Liver (tissue), 9 donors: ENCODE results near the gene ZC3H18. TPM values are rescaled to one million over a fixed set of nuclear protein-coding genes. Genes with fewer than 3 reads are reported as not detected.

Experiments used
- DNase-seq: peaks from one replicate; pipeline ENCODE4 v3.0.0-alpha.2; 2017; ENCODE audit warnings: low spot score
- H3K27ac ChIP-seq, 2 donors: one replicate each; pipeline ENCODE4 v1.7.0; 2013; ENCODE audit warnings: inconsistent platforms in 2 of 2, low read length in 2 of 2, control low read depth in 1 of 2, low read depth in 1 of 2, mild to moderate bottlenecking in 1 of 2
- H3K27me3 ChIP-seq, 4 donors: one replicate each; pipeline versions ENCODE4 v1.6.1 to v1.7.0; 2013; ENCODE audit warnings: low read length in 3 of 4, inconsistent platforms in 1 of 4, mild to moderate bottlenecking in 1 of 4, moderate library complexity in 1 of 4; ENCODE audit not compliant: control insufficient read depth in 4 of 4, insufficient read depth in 4 of 4
- H3K36me3 ChIP-seq, 4 donors: one replicate each; pipeline versions ENCODE4 v1.6.1 to v1.7.0; 2013; ENCODE audit warnings: low read length in 3 of 4, mild to moderate bottlenecking in 3 of 4, low read depth in 1 of 4, moderate library complexity in 1 of 4; ENCODE audit not compliant: control insufficient read depth in 4 of 4, insufficient read depth in 3 of 4
- H3K4me1 ChIP-seq, 4 donors: one replicate each; pipeline versions ENCODE4 v1.6.1 to v1.7.0; 2013; ENCODE audit warnings: low read length in 3 of 4, mild to moderate bottlenecking in 3 of 4, moderate library complexity in 1 of 4; ENCODE audit not compliant: control insufficient read depth in 4 of 4, insufficient read depth in 4 of 4
- H3K4me3 ChIP-seq, 3 donors: one replicate each; pipeline versions ENCODE4 v1.6.1 to v1.7.0; 2013; ENCODE audit warnings: low read length in 3 of 3, control low read depth in 1 of 3, low read depth in 1 of 3, mild to moderate bottlenecking in 1 of 3
- H3K9ac ChIP-seq, 2 donors: one replicate each; pipeline ENCODE4 v1.7.0; 2013; ENCODE audit warnings: low read length in 2 of 2, mild to moderate bottlenecking in 2 of 2, moderate library complexity in 2 of 2, control low read depth in 1 of 2, low read depth in 1 of 2
- H3K9me3 ChIP-seq, 4 donors: one replicate each; pipeline versions ENCODE4 v1.6.1 to v1.7.0; 2013; ENCODE audit warnings: low read length in 3 of 4; ENCODE audit not compliant: control insufficient read depth in 4 of 4
- CTCF ChIP-seq: fragments of 150-350 bp; IDR thresholded peaks from 2 replicates; pipeline ENCODE4 v1.5.1; 2017; ENCODE audit warnings: improper control_type of control experiment, low read depth, low read length; ENCODE audit not compliant: missing input control
- EGR1 ChIP-seq, 2 donors: IDR thresholded peaks; 2 replicates each; pipeline ENCODE4 v1.6.1; 2016 to 2018; ENCODE audit warnings: antibody characterized with exemption in 2 of 2, low read depth in 2 of 2
- FOXA1 ChIP-seq: IDR thresholded peaks from 2 replicates; pipeline ENCODE4 v1.6.1; 2016; ENCODE audit warnings: antibody characterized with exemption
- FOXA2 ChIP-seq: IDR thresholded peaks from 2 replicates; pipeline ENCODE4 v1.6.1; 2016; ENCODE audit warnings: antibody characterized with exemption
- GABPA ChIP-seq, 2 donors: IDR thresholded peaks in 1 of 2; conservative IDR thresholded peaks in 1 of 2; 2 replicates each; pipeline ENCODE4 v1.6.1; 2016; ENCODE audit warnings: antibody characterized with exemption in 2 of 2, mild to moderate bottlenecking in 1 of 2, moderate library complexity in 1 of 2
- HNF4A ChIP-seq, 2 donors: conservative IDR thresholded peaks; 2 replicates each; pipeline ENCODE4 v1.6.1; 2016; ENCODE audit warnings: antibody characterized with exemption in 2 of 2, mild to moderate bottlenecking in 2 of 2
- HNF4G ChIP-seq: IDR thresholded peaks from 2 replicates; pipeline ENCODE4 v1.6.1; 2016; ENCODE audit warnings: antibody characterized with exemption
- JUND ChIP-seq, 2 donors: IDR thresholded peaks; 2 replicates each; pipeline ENCODE4 v1.6.1; 2016; ENCODE audit warnings: antibody characterized with exemption in 2 of 2
- NR2F2 ChIP-seq: IDR thresholded peaks from 2 replicates; pipeline ENCODE4 v1.6.1; 2016; ENCODE audit warnings: antibody characterized with exemption
- RAD21 ChIP-seq, 2 donors: IDR thresholded peaks; 2 replicates each; pipeline ENCODE4 v1.6.1; 2016; ENCODE audit warnings: antibody characterized with exemption in 2 of 2, mild to moderate bottlenecking in 2 of 2
- REST ChIP-seq: IDR thresholded peaks from 2 replicates; pipeline ENCODE4 v1.6.1; 2016; ENCODE audit warnings: antibody characterized with exemption, mild to moderate bottlenecking
- RXRA ChIP-seq, 2 donors: IDR thresholded peaks; 2 replicates each; pipeline ENCODE4 v1.6.1; 2017 to 2018; ENCODE audit warnings: antibody characterized with exemption in 2 of 2, mild to moderate bottlenecking in 1 of 2
- SP1 ChIP-seq: IDR thresholded peaks from 2 replicates; pipeline ENCODE4 v1.6.1; 2018; ENCODE audit warnings: antibody characterized with exemption, mild to moderate bottlenecking
- TAF1 ChIP-seq: conservative IDR thresholded peaks from 2 replicates; pipeline ENCODE4 v1.6.1; 2016; ENCODE audit warnings: antibody characterized with exemption, mild to moderate bottlenecking
- YY1 ChIP-seq: IDR thresholded peaks from 2 replicates; pipeline ENCODE4 v1.6.1; 2016; ENCODE audit warnings: antibody characterized with exemption, mild to moderate bottlenecking
- ZBTB33 ChIP-seq: IDR thresholded peaks from 2 replicates; pipeline ENCODE4 v1.6.1; 2016; ENCODE audit warnings: antibody characterized with exemption
- WGBS: extraction: QIAGEN DNeasy Blood & Tissue Kit; methylation state at CpG from one replicate; pipeline ENCODE4 v1.1.7; 2013; 5-methylcytosine and 5-hydroxymethylcytosine counted together
- polyA plus RNA-seq, 2 donors: library from polyadenylated mRNA; stranded (reverse) in 1 of 2; unstranded in 1 of 2; fragments of 200-250 nt in 1 of 2; fragments of >200 nt in 1 of 2; fragmentation: Nextera tagmentation in 1 of 2; extraction: Ambion mirVana in 1 of 2; gene quantifications; one replicate each; pipeline versions ENCODE4 v1.2.1 to v1.2.3, GENCODE V29; 2013 to 2015
- total RNA-seq, 2 donors: library from RNA; depleted of rRNA; stranded (reverse); fragments of >200 nt; gene quantifications; one replicate each; pipeline ENCODE4 v1.2.3, GENCODE V29; 2014
- TF ChIP-seq, protein P1 (sequence below): IDR thresholded peaks from 2 replicates; pipeline ENCODE4 v1.6.1; 2016; ENCODE audit warnings: antibody characterized with exemption
- donor health status: healthy.
- donor health status: healthy.
- donor health status: healthy.
- donor health status: healthy.
- donor health status: healthy.

The ZC3H18 gene
- total and polyA plus RNA-seq, 4 donors, result 10.2 to 10.9 (median 10.5) TPM

DNA sequence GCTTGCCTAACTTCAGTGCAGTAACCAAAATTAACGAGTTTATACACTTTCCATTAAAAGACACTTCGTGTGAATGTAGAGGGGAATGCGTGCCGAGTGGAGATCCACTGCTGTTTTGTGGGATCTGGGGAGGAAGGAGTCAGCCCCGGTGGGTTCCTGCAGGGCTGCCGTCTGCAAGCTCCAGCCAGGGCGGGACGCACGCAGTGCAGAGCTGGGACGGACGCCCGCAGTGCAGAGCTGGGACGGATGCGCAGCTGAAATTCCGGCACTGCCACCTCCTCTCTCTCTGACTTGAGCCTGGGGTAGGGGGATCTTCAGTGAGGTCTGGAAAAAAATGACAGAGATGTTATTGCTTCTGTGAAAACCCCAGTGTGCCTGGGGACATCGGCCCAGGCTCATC is 16.5 kb upstream of the ZC3H18 start:
- DNase-seq, result no peak
- TF ChIP-seq FOXA2, result no peak
- TF ChIP-seq CTCF, result no peak
- no peak for TF ChIP-seq SP1
- no peak for TF ChIP-seq YY1
- no peak for TF ChIP-seq RAD21 (IDR thresholded peaks at IDR 0.05)
- no peak for TF ChIP-seq EGR1 (IDR thresholded peaks at IDR 0.05; ENCODE audit: low read depth in 2 of 2)
- no peak for TF ChIP-seq TAF1
- no peak for TF ChIP-seq RXRA (IDR thresholded peaks at IDR 0.05)
- no peak for TF ChIP-seq REST
- TF ChIP-seq ZBTB33, result no peak
- no peak for TF ChIP-seq NR2F2
- TF ChIP-seq HNF4G, result no peak
- no peak for TF ChIP-seq JUND (IDR thresholded peaks at IDR 0.05)
- TF ChIP-seq, protein P1, sequence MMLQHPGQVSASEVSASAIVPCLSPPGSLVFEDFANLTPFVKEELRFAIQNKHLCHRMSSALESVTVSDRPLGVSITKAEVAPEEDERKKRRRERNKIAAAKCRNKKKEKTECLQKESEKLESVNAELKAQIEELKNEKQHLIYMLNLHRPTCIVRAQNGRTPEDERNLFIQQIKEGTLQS, result no peak
- TF ChIP-seq GABPA (IDR thresholded peaks at IDR 0.05 in 1 of 2, conservative IDR thresholded peaks at IDR 0.05 in 1 of 2), result no peak
- no peak for TF ChIP-seq HNF4A (conservative IDR thresholded peaks at IDR 0.05)
- no peak for TF ChIP-seq FOXA1
- H3K4me1 ChIP-seq, result peaks cover 0 to 1% (median 0%) of the 10 kb centered on the region in 4 donors

GRCh38 chr16:88554711-88555264 is 15.4 kb upstream of the ZC3H18 start:
- TF ChIP-seq, protein P1, result no peak
- no peak for TF ChIP-seq RAD21 (IDR thresholded peaks at IDR 0.05)
- no peak for TF ChIP-seq REST
- TF ChIP-seq RXRA (IDR thresholded peaks at IDR 0.05), result no peak
- TF ChIP-seq TAF1, result no peak
- TF ChIP-seq EGR1 (IDR thresholded peaks at IDR 0.05; ENCODE audit: low read depth in 2 of 2), result no peak
- no peak for TF ChIP-seq SP1
- no peak for TF ChIP-seq JUND (IDR thresholded peaks at IDR 0.05)
- H3K9me3 ChIP-seq, result no peaks in the 10 kb centered on the region
- no peaks in the 10 kb centered on the region for H3K36me3 ChIP-seq
- no peak overlapping the region for H3K27ac ChIP-seq
- H3K9ac ChIP-seq, result no peak overlapping the region
- no peak for DNase-seq
- 81% methylated on average over 15 of the region's 15 CpGs for WGBS
- H3K4me3 ChIP-seq, result no peak overlapping the region
- H3K4me1 ChIP-seq, result peaks cover 0 to 4% (median 0%) of the 10 kb centered on the region in 4 donors
- H3K27me3 ChIP-seq, result no peaks in the 10 kb centered on the region

More for the DNA sequence above, 16.5 kb upstream of the ZC3H18 start:
- Histone ChIP-seq H3K36me3 (no peaks in the 10 kb centered on the region), H3K4me3 (no peak overlapping the region), H3K9me3 (no peaks in the 10 kb centered on the region), H3K27ac (no peak overlapping the region), H3K27me3 (no peaks in the 10 kb centered on the region), H3K9ac (no peak overlapping the region)
- 84% methylated on average over 16 of the region's 16 CpGs for WGBS
